Cardiac septum (tissue), 1 donor: ENCODE data around the gene MORF4L2. TPM values are rescaled to one million over a fixed set of nuclear protein-coding genes. Genes with fewer than 3 reads are reported as not detected.
A peak's percentile ranks its signal among the peaks of the same experiment; 100 is the strongest.
"Not testable (repeated sequence)": the region's sequence is repeated elsewhere in the genome, so short reads cannot be mapped to it uniquely, and the experiment has no call there.

Experiments
- DNase-seq: peaks from one replicate; pipeline ENCODE4 v3.0.0-alpha.2; 2020; ENCODE audit warnings: low spot score
- intact Hi-C: fragments of 100-400 bp; cut with DNase I; formaldehyde crosslinking; loops from one replicate; pipeline ENCODE4 v1.14.0; 2022
- total RNA-seq: library from RNA; stranded (reverse); fragmentation: NEBNext Ultra II Directional; extraction: Animal tissue kit (Norgen Biotek cat#: 25700); gene quantifications from one replicate; pipeline ENCODE4 v1.2.1, GENCODE V29; 2021
- donor health status: DM: no; HTN: no; CAD: no.

The MORF4L2 gene
- total RNA-seq, 1 donor from 2014 or later, result 171 TPM

DNA sequence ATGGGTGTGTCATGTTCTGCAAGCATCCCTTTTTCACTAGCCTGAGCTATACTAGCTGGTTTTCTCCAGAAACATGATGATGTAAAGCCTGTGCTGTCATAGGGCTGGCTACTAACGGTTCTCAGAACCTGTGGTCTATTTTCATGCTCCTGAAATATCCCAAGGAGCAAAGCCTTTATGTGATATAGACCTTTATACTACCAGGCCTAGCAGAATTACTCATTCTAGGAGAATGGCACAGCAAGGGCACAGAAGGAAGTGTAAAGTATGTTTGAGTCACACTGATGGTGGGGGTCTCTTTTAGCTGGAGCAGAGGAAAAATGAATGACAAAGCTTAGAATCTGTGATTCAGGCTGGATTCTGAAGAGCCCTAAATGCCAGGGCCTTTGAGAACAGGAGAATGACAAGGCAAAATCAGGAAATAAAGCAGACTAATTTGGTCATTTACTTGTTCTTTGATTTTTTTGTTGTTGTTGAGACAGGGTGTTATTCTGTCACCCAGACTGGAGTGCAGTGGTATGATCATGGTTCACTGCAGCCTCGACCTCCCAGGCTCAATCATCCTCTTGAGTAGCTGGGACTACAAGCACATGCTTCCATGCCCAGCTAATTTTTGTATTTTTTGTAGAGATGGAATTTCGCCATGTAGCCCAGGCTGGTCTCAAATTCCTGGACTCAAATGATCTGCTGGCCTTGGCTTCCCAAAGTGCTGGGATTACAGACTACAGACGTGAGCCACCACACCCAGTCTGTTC lies 45.9 kb downstream of the MORF4L2 start:
- intact Hi-C loops, result no loop called here
- DNase-seq, result no peak

DNA sequence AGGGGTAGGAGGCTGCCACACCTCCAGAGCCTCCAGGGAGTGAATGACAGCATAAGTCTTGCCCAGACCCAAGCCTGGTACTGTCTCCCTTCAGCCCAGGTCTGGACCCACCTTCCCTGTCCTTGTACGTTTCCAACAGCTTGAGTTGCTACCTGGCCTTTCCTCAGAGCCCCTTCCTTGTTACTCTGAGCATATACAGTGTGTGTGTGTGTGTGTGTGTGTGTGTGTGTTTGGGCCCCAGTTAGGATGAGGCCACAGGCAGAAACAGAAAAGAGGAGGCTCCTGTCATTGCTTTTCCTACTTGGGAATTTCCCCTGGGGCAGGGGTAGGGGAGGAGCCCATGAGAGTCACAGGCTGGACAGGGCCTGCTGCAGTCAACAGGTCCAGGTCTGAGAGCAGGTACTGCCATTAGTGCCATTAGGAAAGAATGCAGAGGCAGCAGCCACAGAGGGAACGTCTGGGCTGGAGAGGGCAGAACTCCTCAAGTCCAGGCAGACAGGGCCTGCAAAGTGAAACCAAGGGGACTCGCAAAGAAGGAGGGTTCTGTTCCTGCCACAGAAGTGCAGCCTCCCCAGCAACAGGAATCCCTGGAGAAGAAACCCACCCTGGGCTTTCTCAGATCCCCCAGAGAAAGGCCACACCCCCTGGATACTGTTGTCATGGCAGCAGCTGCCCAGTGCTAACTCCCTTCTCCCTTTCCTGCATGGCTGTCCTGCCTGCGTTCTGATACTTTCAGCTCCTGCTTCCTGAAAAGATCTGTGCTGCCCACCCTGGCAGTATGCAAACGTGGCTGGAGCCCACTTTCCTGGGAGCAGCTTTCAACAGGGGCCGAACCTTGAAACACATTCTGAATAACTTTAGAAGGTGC lies 47.8 kb downstream of the MORF4L2 start:
- DNase-seq, intact Hi-C loops: not testable (repeated sequence)

DNA sequence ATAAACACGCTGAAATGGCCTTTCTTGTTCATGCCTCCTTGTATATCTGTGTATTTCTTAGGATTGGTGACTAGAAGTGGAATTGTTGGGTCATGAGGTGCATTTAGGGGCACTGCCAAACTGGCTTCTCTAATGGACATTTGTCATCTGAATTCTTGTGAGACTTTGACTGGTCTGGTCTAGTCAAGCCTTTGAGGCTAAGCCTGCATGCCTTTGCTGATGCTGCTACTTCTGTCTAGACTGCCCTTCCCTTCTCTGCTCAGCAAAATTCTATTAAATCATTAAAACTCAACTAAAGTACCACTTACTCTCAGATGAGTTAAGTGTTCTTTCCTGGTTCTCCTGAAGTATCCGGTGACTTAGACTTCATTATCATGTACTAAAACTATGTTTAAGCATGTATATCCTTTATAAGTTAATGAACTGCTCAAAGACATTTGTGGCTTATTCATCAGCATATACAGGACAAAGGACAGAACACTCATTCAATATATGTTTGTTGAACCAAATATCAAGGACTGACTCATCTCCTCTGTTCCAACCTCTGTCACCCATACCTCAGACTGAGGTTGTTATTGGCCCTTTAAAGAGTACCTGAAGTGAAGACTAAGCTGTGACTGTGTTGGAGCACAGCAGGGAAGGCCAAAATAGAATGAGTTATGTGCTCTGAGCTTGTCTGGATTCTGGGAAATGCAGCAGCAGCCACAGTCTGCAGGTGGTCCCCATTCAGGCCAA lies 48.7 kb downstream of the MORF4L2 start:
- intact Hi-C loops, result no loop called here
- no peak for DNase-seq

DNA sequence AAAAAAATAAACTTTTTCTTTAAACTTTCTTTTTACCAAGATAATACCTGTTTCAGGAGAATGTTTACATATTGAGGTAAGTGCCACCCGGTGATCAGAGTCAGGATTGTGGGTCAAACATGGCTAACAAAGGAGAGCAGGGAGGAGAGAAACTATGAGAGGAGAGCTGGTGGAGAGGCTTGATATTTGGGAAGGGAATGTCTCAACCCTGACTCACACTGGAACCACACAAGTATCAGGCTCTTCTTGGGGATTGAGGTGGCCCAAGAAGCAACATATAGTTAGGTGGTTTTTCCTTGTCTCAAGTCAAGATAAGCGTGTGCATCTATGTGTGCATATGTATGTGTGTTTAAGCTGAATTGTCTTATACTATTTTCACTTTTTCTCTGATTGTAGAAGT lies 51.1 kb downstream of the MORF4L2 start:
- DNase-seq, result no peak
- intact Hi-C loops, result no loop called here

DNA sequence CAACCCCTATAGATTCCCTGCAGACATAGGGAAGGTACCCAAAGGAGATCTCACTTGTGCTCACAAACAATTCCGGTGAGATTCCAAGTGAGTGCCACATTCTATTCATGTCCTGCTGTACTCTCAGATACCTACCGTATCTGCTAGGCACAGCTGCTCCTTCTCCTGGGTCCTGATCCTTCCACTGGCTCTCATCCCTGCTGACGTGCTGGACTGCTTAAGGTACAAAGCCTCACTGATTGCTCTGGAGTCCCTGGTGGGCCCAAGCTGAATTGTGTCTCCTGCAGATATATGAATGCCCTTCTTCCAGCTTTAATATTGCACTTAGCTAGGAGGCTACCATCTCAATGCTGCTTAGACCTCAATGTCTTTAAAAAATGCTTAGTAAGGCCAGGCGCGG lies 55.4 kb downstream of the MORF4L2 start:
- DNase-seq, result no peak
- intact Hi-C loops, result no loop called here

DNA sequence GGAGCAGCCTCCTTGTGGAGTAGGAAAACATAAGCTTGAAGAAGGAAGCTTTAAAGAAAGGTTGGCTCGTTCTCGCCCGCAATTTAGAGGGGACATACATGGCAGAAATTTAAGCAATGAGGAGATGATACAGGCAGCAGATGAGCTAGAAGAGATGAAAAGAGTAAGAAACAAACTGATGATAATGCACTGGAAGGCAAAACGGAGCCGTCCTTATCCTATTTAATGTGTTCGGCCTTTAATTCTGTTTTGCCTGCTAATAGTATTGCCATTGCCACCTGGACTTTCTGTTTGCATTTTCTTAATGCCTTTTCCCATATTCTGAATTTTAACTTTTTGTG lies 56.4 kb downstream of the MORF4L2 start:
- intact Hi-C loops, result no loop called here
- DNase-seq, result no peak

DNA sequence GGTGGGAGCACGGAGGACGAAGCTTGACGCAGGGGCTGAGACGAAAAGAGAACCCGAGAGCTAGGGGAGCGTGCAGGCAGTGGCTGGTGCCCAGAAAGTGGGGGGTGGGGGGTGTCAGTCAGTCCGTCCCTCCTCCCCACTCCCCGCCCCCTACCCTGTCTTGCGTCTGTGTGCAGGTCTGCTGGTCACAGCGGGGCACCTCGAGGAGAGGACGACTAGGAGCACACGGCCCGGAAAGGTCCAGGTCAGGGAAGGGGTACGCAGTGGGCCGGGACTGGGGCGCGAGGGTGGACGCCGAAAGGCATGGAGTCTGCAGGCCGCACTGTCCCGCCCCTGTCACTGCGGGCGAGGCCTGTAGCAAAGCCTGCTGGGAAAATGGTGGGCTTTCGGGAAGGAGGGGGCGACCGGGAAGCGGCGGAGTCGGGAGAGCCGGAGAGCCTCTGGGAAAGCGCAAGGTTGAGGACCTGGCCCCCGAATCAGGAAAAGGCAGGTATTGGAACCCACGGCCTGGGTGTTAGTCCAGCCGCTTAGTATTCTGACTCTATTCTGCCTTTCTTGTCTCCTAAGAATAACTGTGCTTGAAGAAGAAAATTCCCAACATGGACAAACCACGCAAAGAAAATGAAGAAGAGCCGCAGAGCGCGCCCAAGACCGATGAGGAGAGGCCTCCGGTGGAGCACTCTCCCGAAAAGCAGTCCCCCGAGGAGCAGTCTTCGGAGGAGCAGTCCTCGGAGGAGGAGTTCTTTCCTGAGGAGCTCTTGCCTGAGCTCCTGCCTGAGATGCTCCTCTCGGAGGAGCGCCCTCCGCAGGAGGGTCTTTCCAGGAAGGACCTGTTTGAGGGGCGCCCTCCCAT lies 57.0 kb downstream of the MORF4L2 start:
- peak; percentile 82 for DNase-seq
- intact Hi-C loops, result loop anchor here (2.0 kb wide), 1 partner anchor 57 kb away; the partner anchor contains the start of gene MORF4L2

DNA sequence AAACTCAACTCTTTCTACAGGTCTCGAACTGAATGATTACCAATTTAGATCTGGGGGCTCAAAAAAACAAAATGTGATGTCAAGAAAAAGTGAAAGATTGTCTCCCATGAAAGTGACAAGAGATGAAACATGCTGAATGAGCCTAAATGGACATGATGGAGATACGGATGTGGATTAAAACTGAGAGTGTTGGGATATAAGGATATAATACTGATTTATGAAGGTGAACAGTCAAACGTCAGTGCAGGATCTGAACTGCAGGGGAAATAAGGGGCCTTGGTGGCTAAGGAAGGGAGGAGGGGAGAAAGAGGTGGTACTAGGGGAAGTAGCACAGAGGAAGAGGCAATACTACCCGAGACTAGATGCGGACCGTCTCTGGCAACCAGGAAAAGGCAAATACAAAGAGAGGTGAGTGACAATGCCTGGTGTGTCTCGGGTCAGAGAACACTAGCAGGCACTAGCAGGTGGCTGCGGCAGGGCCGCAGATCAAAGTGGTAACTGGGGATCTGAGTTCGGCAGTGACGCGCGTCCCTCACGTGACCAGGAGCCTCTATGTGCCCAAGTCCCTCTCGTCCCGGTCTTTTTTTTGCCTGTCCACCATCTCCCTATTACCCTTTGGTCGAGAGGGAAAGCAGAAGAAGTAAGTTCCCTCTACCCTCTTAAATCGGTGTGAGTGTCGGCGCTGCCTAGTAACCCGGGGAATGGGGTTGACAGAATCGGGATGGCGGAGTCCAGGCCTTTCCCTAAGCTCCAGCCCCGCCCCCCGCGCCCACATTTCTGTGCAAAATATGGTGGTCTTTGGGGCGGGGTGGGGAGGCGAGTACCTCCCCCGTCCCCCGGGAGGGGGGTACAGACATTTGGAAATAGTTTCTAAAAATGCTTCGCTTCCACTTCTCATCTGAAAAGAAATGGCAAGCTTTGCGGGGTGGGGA lies 57.8 kb downstream of the MORF4L2 start, which contains the start of gene TCEAL1:
Gene TCEAL1, plus strand, starts transcription at position 590 of the 932 bp plus-strand sequence. CDS start 942 bp downstream, outside the sequence.
- DNase-seq, result no peak
- intact Hi-C loops, result loop anchor here (2.0 kb wide), 1 partner anchor 58 kb away; the partner anchor contains the start of gene MORF4L2

DNA sequence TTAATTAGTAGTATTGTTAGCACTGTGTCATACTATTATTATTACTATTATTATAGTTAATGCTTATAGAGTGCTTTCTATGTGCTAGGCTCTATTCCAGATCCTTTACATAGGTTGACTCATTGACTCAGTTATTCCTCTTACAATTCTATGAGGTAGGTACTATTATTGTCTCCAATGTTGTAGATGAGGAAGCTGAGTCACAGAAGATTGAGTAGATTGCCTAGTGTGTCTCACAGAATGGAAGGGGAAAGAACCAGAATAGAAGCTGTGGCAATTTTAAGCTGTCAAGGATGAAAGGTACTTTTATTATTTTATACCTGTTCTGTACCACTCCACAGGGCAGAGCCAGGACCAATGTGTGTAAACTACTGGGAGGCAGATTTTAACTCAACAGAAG lies 59.6 kb downstream of the MORF4L2 start:
- no peak for DNase-seq
- intact Hi-C loops, result no loop called here

Other genes starting within 250 kb of the MORF4L2 start
- 0.32 TPM for gene RAB40A, start 167.2 kb downstream of the MORF4L2 start, total RNA-seq
- gene TCEAL4, start 101.2 kb downstream of the MORF4L2 start, total RNA-seq, result 68.0 TPM
- 24.7 TPM for gene TCEAL3, start 78.7 kb downstream of the MORF4L2 start, total RNA-seq
- gene TCEAL1, start 57.7 kb downstream of the MORF4L2 start, total RNA-seq, result 22.1 TPM
- not detected for gene TMEM31, start 24.2 kb upstream of the MORF4L2 start, total RNA-seq
- gene PLP1, start 90.1 kb upstream of the MORF4L2 start, total RNA-seq, result 2.2 TPM
- 38.0 TPM for gene RAB9B, start 145.6 kb upstream of the MORF4L2 start, total RNA-seq